GM18498 (cell line): ENCODE data around the gene SLC12A7.
"Not testable (repeated sequence)": the region's sequence is repeated elsewhere in the genome, so short reads cannot be mapped to it uniquely, and the experiment has no call there.

Experiments
- ATAC-seq: cut with Tn5 transposase; IDR thresholded peaks from one replicate; pipeline ENCODE4 v1.9.1; 2021; ENCODE audit warnings: mild to moderate bottlenecking, moderate library complexity; ENCODE audit not compliant: unreplicated experiment

Gene SLC12A7

GRCh38 chr5:1099926-1100663 lies 11.8 kb downstream of the SLC12A7 start:
- no peak for ATAC-seq

GRCh38 chr5:1098986-1099597 lies 12.8 kb downstream of the SLC12A7 start:
- ATAC-seq, result no peak

- not testable (repeated sequence) for ATAC-seq
Measured at GRCh38 chr5:1097988-1098385, 13.9 kb downstream of the SLC12A7 start.

GRCh38 chr5:1097381-1097987 lies 14.4 kb downstream of the SLC12A7 start:
- ATAC-seq, result no peak

GRCh38 chr5:1096838-1097237 lies 15.0 kb downstream of the SLC12A7 start:
- ATAC-seq, result no peak

GRCh38 chr5:1095990-1096363 lies 15.9 kb downstream of the SLC12A7 start:
- ATAC-seq, result no peak

- ATAC-seq, result no peak
Measured at GRCh38 chr5:1095302-1095989, 16.4 kb downstream of the SLC12A7 start.

GRCh38 chr5:1094670-1095190 lies 17.1 kb downstream of the SLC12A7 start:
- ATAC-seq, result no peak

GRCh38 chr5:1093361-1093760 lies 18.5 kb downstream of the SLC12A7 start:
- ATAC-seq, result no peak

GRCh38 chr5:1092122-1092521 lies 19.7 kb downstream of the SLC12A7 start:
- ATAC-seq, result no peak

GRCh38 chr5:1091632-1092031 lies 20.2 kb downstream of the SLC12A7 start:
- no peak for ATAC-seq

GRCh38 chr5:1090538-1090937 lies 21.3 kb downstream of the SLC12A7 start:
- ATAC-seq, result no peak

- no peak for ATAC-seq
Measured at GRCh38 chr5:1089621-1090040, 22.2 kb downstream of the SLC12A7 start.

- no peak for ATAC-seq
Measured at GRCh38 chr5:1089146-1089545, 22.7 kb downstream of the SLC12A7 start.

GRCh38 chr5:1088726-1089125 lies 23.1 kb downstream of the SLC12A7 start:
- ATAC-seq, result no peak

- no peak for ATAC-seq
Measured at GRCh38 chr5:1088031-1088430, 23.8 kb downstream of the SLC12A7 start.

- ATAC-seq, result no peak
Measured at GRCh38 chr5:1087428-1087827, 24.4 kb downstream of the SLC12A7 start.

- no peak for ATAC-seq
Measured at GRCh38 chr5:1086871-1087270, 25.0 kb downstream of the SLC12A7 start.

- ATAC-seq, result no peak
Measured at GRCh38 chr5:1086137-1086536, 25.7 kb downstream of the SLC12A7 start.

GRCh38 chr5:1085391-1085790 lies 26.5 kb downstream of the SLC12A7 start:
- no peak for ATAC-seq

- ATAC-seq, result no peak
Measured at GRCh38 chr5:1083823-1084605, 27.8 kb downstream of the SLC12A7 start.
